HG03558 (cell line): ENCODE data around the gene HADHB.
A peak's percentile ranks its signal among the peaks of the same experiment; 100 is the strongest.

Experiments
- ATAC-seq: cut with Tn5 transposase; IDR thresholded peaks from one replicate; pipeline ENCODE4 v1.9.1; 2021; ENCODE audit warnings: moderate number of reproducible peaks; ENCODE audit not compliant: unreplicated experiment; ENCODE audit errors: extremely low read depth

Gene HADHB

DNA sequence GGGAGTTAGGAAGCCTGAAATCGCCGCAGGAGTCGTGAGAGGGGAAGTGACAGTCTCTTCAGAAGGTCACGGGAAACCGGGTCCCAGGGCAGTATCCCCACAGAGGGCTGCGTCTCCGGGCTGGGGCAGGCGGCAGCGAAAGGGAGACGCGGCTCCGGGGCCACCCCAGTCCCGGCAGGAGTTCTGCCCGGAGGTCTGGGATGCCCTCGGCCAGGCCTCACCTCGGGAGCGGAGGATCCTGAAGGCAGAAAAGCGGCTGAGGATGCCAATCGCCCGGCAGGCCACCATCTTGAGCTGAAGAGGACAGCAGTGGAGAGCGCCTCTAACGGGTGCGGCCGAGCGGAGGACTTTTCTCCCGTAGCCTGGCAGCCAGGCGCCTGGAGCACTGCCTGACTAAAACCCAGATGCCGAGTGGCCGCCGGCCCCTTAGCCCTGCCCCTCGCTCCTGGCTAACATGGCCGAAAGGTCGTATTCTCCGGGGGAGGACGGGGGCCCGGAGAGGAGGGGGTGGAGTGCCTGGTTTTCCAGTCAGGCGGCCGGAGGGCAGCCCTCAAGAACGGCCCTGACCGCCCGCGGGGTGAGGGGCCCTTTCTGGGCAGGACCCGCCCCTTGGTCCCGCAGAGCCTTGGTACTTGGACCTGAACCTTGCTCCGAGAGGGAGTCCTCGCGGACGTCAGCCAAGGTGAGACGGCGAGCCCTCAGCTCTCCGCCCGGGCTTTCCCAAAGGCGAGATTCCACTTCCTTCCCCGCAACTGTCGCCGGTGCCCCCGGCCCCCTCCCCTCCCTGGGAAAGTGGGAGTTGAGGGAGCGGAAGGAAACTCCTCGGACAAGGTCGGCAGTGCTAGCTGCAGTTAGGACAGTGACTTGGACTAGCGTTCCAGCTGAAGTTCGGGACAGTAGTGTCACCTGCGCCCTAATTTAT lies at the start of gene HADHB, which contains the start of gene HADHA:
Gene HADHB, plus strand, starts transcription at position 631 of the 922 bp plus-strand sequence. CDS start 9,316 bp downstream, outside the sequence.
Gene HADHA, minus strand, starts transcription at position 324 of the 922 bp plus-strand sequence. Its CDS starts 36 bp downstream, at position 288.
- ATAC-seq: peak; percentile 43

DNA sequence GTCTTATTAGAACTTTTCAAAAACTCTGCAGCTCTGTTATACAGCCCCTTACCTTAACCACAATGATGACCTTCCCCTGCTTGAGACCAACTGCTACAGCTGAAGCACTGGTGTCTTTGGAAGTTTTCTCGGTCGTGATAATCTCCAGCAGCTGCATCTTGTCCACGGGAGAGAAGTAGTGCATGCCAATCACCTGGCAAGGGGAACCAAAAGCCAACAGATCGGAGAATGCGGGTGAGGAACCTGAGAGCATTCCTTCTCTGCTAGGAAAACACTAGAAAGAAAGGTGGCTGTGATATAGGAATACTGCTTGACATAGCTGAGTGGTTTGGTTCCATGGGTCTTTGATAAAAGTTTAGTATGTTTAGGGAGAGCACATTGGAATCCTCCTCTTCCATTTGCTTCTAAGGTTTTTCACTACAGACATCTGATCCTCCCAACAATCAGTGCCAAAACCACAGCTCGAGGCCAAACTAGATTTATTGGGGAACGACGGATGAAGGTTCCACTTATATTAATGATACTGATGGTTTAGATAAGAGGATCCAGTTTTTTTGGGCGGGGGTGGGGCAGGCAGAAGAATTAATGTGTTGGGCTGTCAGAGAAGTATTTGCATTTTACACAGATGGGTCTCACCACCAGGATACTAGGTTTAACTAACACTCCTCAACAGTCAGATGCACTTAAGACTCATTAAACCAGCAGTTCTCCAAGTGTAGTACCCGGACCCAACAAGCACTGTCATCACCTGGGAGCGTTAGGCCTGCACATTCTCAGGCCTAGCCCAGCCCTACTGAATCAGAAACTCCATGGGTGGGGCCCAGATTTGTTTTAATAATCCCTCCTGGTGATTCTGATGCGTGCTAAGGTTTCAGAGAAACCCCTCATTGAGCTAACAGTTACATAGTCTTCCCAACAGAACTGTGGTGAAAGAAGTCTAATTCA lies 49.4 kb upstream of the HADHB start:
- no peak for ATAC-seq

DNA sequence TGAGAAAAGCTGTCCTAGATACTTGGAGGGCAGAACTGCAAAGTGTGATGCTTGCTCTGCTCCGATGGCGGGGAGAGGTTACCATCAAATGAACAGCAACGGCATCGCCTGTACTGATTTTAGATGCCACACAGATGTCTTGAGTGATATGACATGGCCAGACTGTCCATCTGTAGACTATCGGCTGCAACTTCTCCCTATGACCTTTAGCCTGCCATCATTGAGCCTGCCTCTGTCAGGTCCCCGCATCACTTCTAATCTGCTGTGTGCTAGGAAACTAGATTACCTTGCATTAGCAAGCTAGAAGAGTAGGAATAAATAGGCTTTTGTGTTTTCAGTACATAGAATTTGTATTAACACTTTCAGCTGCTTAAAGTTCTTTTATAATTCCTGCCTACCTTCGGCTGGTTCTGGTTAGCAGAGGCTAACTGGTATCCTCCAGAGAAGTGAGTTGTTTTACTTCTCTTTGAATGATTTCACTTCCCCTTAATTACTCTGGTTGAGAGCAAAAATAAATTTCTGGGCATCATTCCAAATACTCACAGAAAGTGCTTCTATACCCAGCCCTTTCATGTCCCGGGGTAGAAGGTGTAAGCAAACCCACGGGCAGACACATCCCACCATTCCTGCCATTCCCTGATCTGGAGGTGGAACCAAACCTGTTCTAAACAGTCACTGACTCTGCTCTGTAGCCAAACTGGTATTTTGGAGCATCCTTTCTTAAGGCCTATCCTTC lies 47.9 kb upstream of the HADHB start:
- ATAC-seq: no peak

DNA sequence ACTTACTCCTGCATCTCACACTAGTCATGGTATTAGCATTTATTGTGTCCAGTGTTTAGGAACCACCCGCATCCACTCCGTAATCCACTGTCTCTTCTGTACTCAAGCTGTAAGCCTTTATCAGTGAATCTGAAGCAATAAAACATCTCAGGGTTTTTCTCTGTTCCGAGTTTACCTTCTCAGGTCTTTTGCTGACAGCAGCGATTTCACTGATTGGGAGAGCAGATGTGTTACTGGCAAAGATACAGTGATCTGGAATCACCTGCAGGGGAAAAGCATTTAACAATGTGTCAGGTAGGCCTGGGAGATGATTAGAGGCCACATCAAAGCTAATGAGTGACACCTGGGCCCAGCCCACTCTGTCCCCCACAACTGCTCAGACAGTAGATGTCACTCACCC lies 47.2 kb upstream of the HADHB start:
- no peak for ATAC-seq

DNA sequence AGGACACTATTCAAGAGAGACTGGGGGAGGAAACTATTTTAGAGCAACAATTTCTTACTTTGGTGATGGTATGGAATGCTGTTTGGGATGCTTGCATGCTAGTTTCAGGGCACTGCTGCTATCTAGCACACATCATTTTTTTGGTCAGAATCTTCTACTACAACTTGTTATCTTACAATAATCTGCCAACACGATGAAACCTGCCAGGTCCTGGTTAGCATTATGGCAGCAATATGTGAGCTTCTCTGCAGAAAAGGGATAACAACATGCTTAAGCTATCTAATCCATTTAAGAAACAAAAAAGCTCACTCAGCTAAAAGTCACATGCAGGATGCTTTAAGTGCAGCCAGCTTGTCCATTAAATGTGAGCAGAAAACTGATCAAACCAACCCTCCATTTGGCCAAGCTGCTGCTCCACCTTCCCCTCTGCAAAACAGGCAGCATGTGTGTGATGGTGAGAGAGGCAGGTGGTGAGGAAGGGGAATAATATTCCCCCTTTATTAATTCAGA lies 41.7 kb upstream of the HADHB start:
- ATAC-seq: no peak

DNA sequence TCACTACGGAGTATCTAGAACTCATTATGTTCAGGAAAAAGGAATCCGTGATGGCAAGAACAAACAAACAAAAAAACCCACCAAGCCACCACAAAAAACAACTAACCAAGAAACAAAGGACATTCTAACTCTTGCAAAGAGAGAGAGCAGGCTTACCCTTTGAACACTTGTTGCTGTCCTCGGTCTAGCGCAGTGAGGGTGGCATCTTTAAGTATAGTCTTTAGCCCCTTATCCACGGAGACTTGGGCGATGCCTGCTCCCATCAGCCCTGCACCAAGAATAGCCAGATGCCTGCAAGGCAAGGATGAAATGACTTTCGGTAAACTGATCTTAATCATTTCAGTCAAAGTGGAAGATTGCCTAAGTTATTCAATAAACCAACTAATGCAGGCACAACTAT lies 40.8 kb upstream of the HADHB start:
- ATAC-seq: no peak

DNA sequence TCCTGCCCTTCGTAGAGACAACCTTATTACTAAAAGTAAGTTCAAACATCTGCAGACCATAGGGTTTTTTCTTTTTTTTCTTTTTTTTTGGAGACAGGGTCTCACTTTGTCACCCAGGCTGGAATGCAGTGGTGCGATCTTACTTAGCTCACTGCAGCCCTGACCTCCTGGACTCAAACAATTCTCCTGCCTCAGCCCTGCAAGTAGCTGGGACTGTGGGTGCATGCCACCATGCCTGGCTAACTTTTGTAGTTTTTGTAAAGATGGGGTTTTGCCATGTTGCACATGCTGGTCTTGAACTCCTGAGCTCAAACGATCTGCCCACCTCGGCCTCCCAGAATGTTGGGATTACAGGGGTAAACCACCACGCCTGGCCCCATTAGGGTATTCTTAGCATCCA lies 32.7 kb upstream of the HADHB start:
- no peak for ATAC-seq

DNA sequence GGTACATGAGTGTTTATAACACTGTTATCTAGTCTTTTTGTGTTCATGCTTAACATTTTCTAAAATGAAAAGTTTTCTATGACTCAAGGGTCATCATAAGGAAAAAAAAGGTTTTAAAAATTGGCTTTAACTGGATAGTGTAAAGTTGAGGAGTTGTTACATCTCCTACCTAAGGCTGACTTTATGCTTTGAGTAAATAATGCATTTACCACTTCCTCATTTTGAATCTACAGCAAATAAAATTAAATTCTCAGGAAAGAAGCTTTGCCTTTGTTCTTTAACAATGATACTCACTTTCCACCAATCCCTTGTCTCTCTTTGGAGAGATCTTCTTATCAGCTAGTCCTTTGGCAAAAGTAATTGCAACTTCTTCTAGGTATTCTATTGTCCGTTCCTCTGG lies 30.0 kb upstream of the HADHB start:
- no peak for ATAC-seq

DNA sequence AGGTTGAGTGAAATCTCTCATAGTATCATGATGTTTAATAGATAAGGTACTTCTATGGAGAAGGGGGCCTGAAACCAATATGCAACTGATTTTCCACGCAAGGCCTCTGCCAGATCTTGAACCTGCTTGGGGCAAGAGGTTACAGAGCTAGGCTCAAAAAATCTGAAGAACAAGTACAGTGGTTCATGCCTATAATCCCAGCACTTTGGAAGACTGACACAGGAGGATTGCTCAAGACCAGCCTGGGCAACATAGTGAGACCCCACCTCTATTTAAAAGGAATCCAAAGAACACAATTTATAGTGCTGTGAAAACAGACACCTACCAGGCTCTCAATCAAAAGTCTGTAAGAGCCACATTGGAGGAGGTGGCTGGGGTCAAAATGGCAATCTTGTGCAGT lies 28.9 kb upstream of the HADHB start:
- no peak for ATAC-seq

DNA sequence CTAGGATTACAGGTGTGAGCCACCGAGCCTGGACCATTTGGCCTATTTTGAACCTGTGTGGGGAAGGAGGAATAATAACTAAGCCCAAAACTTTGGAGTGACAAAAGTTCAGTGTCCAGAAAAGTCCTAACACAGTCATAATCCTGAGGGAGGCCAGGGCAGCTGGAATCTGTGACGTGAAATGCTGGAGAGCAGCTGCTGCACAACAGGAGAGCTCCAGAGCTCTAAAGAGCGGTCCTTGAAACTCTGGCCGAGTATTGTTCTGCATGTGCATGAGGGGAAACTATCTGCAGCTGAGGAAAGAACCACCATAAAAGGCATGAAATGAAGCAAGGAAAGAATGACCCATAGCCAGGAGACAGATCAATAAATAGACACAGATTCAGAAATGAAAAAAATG lies 28.2 kb upstream of the HADHB start:
- no peak for ATAC-seq

DNA sequence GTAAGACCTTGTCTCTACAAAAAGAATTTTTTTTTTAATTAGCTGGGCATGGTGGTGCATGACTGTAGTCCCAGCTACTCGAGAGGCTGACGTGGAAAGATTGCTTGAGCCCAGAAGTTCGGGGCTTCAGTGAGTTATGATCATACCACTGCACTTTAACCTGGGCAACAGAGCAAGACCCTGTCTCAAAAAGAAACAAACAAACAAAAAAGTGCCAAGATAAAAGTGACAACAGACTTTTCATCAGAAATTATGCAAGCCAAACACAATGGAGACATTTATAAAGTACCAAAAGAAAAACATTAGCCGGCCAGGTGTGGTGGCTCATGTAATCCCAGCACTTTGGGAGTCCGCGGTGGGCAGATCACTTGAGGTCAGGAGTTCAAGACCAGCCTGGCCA lies 27.0 kb upstream of the HADHB start:
- ATAC-seq: no peak

DNA sequence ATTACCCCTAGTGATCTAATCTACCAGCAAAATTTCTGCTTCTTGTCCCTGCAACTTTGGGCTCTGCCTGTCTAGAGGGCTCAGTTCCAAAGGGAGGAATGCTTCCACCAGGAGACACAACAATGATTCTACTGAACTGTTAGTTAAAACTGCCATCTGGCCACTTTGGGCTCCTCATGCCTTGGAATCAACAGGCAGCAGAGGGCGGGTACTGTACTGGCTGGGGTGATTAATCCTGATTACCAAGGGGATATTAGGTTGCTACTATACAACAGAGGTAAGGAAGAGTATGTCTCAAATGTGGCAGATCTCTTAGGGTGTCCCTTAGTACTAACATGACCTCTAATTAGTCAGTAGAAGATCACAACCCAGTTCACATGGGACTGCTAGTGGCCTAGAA lies 21.7 kb upstream of the HADHB start:
- ATAC-seq: no peak

DNA sequence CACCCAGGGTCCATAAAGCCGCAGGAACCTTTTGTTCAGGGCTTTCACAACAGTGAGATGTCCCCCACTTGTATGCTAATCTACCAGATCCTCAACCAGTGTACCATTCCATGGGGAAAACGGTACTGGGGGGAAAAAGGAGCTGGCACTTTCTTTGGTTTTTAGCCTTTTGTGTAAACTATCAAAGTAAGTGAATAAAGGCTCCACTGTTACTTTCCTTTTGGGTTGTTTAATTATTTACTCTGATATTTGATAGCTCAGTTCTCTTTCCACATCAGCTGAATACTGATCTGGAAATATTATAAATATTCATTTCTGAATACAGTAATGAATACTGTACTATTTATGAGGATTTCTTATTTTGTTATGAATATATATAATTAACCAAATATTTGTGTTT lies 20.6 kb upstream of the HADHB start:
- no peak for ATAC-seq

DNA sequence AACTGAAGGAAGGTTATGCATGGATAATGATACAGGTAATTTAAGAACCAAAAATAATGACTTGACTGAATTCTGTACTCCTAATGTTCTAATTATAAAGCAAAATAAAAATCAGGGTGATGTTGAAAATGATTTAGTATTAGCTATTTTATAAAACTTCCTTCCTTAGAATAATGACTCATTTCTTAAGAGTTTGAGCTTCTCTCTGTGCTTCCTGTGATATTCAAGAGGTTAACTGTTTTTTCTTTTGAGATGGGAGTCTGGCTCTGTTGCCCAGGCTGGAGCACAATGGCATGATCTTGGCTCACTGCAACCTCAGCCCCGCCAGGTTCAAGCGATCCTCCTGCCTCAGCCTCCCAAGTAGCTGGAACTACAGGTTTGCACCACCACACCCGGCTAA lies 15.1 kb upstream of the HADHB start:
- ATAC-seq: no peak

DNA sequence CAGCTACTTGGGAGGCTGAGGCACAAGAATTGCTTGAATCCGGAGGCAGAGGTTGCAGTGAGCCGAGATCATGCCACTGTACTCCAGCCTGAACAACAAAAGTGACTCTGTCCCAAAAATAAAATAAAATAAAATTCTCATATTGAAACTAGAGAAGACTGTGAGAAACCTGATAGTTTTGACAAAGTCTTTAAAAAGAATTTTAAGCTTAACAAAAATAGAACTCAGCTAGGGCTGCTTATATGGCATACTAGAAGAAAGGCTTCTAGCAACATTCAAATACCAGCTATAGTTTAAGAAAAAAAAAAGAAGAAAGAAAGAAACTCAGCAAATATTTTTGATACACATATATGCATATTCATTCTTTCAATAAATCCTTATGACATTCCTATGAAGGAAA lies 13.9 kb upstream of the HADHB start:
- ATAC-seq: no peak

DNA sequence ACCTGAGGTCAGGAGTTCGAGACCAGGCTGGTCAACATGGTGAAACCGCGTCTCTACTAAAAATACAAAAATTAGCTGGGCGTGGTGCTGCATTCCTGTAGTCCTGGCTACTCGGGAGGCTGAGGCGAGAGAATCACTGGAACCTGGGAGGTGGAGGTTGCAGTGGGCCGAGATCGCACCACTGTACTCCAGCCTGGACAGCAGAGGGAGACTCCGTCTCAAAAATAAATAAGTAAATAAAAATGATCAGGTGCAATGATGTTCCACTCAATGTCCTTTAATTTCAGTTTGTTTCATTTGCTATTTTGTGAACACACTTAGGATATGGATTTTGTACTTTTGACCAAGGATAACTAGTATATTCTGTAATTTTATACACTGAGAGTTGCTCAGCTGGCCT lies 9.7 kb upstream of the HADHB start:
- ATAC-seq: no peak

DNA sequence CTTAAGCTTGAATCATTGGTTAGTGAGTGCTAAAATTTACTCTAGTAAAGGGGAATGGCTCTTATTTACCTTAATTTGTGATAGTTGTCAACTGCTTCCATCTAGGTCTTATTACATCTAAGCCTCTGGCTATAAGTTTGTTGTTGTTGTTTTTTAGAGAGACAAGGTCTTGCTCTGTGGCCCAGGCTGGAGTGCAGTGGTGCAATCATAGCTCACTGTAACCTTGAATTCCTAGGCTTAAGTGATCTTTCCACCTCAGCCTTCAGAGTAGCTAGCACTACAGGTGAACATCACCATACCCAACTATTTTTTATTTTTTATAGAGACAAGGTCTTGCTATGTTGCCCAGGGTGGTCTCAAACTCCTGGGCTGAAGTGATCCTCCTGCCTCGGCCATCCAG lies 6.9 kb upstream of the HADHB start:
- no peak for ATAC-seq

DNA sequence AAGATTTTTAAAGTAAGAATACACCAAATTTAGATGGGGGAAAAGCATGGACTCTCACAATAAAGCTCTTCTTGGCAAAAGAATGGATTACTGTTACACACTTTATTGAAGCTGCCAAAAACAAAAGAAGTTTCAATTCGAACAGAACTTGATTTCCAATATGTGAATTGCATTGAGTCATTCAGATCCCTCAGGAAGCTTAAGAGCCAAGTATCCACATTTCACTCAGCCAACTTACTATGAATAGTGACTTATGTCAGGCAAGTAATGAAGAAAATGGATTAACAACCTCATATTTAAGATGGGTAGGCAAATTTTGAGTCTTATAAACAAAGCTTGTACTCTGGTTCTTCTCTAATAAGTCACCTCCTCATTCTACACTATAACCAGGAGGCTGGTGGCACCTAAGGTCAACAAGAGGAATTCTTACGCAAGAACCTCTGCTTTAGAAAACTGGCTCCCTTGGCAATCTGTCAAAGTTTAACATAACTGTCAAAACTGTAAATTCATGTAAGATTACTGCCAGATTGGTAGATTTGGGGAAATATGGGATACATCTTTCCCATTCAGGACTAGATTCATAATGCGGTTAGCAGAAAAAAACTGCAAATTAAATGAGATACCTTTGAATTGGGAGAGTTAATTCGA lies 6.3 kb upstream of the HADHB start:
- ATAC-seq: no peak

DNA sequence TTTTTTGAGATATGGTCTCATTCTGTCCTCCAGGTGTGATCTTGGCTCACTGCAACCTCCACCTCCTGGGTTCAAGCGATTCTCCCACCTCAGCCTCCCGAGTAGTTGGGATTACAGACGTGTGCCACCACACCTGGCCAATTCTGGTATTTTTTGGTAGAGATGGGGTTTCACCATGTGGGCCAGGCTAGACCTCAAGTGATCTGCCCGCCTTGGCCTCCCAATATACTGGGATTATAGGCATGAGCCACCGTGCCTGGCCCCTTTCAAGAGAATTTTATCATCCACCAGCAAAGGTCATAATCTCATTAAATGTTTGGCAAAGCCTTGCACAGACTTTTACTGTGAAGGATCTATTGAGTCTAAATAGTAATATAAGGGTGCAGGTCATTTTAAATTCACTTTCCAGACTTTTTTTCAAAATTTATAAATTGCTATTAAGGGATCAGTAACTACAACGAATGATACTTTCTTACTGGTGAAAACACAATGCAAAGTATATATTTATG lies 2.8 kb upstream of the HADHB start:
- ATAC-seq: no peak
